HG03565 (cell line): Measurements from ENCODE around the gene CLDN20.
"Not testable (repeated sequence)": the region's sequence is repeated elsewhere in the genome, so short reads cannot be mapped to it uniquely, and the experiment has no call there.

ENCODE experiments used
- ATAC-seq: cut with Tn5 transposase; IDR thresholded peaks from one replicate; pipeline ENCODE4 v1.9.1; 2021; ENCODE audit warnings: mild to moderate bottlenecking, moderate library complexity; ENCODE audit not compliant: unreplicated experiment

Gene CLDN20

GRCh38 chr6:155310596-155310995 is 46.8 kb downstream of the CLDN20 start:
- no peak for ATAC-seq

- no peak for ATAC-seq
These were observed 47.3 kb downstream of the CLDN20 start for GRCh38 chr6:155311086-155311485.

- ATAC-seq = no peak
These were observed 47.8 kb downstream of the CLDN20 start for GRCh38 chr6:155311583-155311982.

DNA sequence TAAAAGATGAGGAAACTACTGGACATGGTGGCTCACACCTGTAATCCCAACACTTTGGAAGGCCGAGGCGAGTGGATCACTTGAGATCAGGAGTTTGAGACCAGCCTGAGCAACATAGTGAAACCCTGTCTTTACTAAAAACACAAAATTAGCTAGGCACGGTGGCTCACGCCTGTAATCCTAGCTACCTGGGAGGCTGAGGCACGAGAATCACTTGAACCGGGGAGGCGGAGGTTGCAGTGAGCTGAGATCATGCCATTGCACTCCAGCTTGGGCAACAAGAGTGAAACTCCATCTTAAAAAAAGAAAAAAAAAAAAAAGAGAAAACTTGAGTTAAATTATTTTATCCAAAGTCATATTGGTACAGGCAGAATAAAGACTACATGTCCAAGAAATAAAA is 49.1 kb downstream of the CLDN20 start:
- not testable (repeated sequence) for ATAC-seq

DNA sequence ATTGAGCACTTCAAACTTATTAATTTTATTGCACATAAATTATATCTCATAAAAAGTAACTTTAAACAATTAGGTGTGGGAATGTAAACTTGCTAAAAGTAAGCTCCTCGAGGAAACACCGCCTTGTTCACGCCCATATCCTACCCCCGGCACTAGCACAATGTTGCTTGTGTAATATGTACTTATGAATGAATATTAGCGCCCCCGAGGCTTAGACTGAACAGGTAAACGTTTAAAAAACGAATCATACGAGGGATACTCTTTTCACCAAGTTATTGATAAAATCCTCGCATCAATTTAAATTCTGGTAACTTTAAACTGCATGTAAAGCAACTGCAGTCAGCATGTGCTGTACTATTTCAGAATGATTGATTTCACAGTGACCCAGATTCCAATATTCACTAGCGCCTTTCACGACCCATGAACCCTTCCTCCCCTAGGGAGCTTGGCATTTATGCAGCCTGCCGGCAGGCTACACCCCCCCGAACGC is 49.8 kb downstream of the CLDN20 start:
- ATAC-seq = peak; percentile 6

- ATAC-seq = peak; percentile 88
These were observed 50.4 kb downstream of the CLDN20 start, which contains the start of gene TFB1M for GRCh38 chr6:155314092-155314772. TSS of gene TFB1M (minus strand) at chr6:155314484. CDS start at chr6:155314428, 56 bp downstream.

DNA sequence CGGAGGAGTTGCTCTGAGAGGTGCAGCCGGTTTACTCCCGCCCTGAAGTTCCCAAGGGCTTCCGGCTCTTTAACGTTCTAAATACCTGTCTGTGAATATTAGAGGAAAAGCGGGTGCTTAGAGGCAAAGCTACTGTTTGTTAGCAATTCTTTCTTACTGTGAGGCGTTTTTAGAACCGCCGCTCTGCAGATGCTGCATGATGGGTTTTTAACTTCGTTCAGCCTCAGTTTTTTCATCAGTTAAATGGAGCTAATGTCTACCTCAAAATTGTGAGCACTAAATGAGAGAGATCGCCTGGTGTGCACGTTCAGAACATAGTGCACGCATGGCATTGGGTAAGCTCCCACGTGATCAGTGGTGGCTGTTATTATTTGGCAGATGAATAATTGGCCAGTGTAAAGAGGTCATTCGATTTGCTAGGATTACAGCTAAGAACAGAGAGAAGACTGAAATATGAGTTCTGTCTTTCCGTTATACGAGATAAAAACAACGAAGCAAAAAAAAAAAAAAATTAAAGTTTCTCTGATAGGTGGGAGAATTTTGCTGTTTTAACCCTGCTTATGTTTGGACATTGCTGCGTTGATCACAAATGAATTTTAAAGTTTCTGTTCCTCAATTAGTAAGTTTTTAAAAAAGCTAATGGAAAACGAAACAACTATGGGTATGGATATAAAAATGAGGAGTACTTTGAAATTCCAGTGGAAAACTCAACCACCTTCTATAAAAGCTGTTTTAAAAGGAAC is 51.1 kb downstream of the CLDN20 start:
- peak; percentile 49 for ATAC-seq

GRCh38 chr6:155315516-155315871 is 51.7 kb downstream of the CLDN20 start:
- ATAC-seq = no peak

DNA sequence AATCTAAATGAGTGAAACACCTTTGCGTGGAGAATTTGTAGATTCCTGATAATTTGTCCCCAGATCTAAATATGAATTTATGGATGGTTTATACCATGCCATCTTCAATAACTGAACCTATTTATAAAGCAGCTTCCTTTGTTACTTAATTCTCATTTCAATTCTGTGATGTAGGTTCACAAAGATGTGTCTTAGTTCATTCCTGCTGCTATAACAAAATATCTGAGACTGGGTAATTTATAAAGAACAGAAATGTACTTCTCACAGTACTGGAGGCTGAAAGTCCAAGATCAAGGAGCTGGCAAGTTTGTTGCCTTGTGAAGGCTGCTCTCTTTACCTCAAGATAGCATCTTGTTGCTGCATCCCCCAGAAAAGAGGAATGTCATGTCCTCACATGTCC is 52.6 kb downstream of the CLDN20 start:
- ATAC-seq = no peak

GRCh38 chr6:155317186-155317585 is 53.4 kb downstream of the CLDN20 start:
- no peak for ATAC-seq

GRCh38 chr6:155319902-155320301 is 56.1 kb downstream of the CLDN20 start:
- ATAC-seq = peak; percentile 36

DNA sequence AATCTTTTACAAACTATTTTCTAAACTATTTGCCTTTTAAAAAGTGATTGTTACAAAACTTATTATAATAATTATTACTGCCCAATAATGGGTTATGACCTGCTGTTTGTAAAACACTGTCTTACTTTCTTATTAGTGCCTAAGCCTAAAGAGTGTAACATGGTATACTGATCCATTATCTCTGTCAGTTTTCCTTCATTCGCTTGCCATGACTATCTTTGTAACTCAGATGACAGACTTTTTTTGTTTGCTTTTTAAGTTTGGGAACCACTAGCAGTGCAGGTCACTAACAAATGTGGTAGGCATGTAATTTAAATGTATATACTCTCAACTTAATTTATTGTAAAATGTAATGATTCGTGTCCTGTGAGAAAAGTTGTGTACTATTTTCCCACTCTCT is 60.4 kb downstream of the CLDN20 start:
- no peak for ATAC-seq

GRCh38 chr6:155324993-155325392 is 61.2 kb downstream of the CLDN20 start:
- ATAC-seq = no peak

GRCh38 chr6:155325700-155326516 is 62.1 kb downstream of the CLDN20 start:
- no peak for ATAC-seq
